OCI-LY7 (cell line): ENCODE data around the gene ZYX. TPM values are rescaled to one million over a fixed set of nuclear protein-coding genes. Genes with fewer than 3 reads are reported as not detected.

Experiments used
- BruUV-seq: library from RNA; stranded (reverse); fragments of 400-500 nt; replicated peaks from 2 replicates; lab custom pipeline; 2021; lab: Mats Ljungman, UMichigan
- CTCF ChIA-PET: fragments of 300-600 bp; sonication (Branson Sonifier 250); formaldehyde crosslinking; loops from one replicate; lab custom pipeline; 2022; ENCODE audit warnings: antibody characterized with exemption; ENCODE audit not compliant: unreplicated experiment; lab: Charles Lee
- POLR2A ChIA-PET: fragments of 300-600 bp; sonication (Branson Sonifier 250); formaldehyde crosslinking; loops from one replicate; lab custom pipeline; 2022; ENCODE audit warnings: antibody characterized with exemption; lab: Charles Lee
- DNase-seq: peaks from one replicate; pipeline ENCODE4 v3.0.0-alpha.2; 2015; ENCODE audit warnings: low spot score
- H2AFZ ChIP-seq: fragments of 200-600 bp; sonication (generic), shearing (Covaris generic); 2 replicates; pipeline ENCODE4 v1.6.1; 2014; ENCODE audit warnings: mild to moderate bottlenecking, antibody characterized with exemption, low read length, moderate library complexity
- H3K27ac ChIP-seq: fragments of 200-600 bp; sonication (generic); 2 replicates; pipeline ENCODE4 v1.5.1; 2014; ENCODE audit warnings: mixed run types, low read depth, mild to moderate bottlenecking, moderate library complexity, low read length, inconsistent platforms; ENCODE audit not compliant: poor library complexity, severe bottlenecking
- H3K36me3 ChIP-seq: fragments of 200-600 bp; sonication (generic); 2 replicates; pipeline ENCODE4 v1.6.1; 2014; ENCODE audit warnings: mild to moderate bottlenecking, antibody characterized with exemption, low read length, moderate library complexity, mixed read lengths; ENCODE audit not compliant: insufficient read depth
- H3K4me1 ChIP-seq: fragments of 200-600 bp; sonication (generic); 2 replicates; pipeline ENCODE4 v1.5.1; 2014; ENCODE audit warnings: mild to moderate bottlenecking, low read length; ENCODE audit not compliant: insufficient read depth, poor library complexity, severe bottlenecking
- H3K4me2 ChIP-seq: fragments of 200-600 bp; sonication (generic); 2 replicates; pipeline ENCODE4 v1.6.1; 2014; ENCODE audit warnings: mild to moderate bottlenecking, low read length
- H3K4me3 ChIP-seq: fragments of 200-600 bp; sonication (generic); 2 replicates; pipeline ENCODE4 v1.5.1; 2014; ENCODE audit warnings: mild to moderate bottlenecking, low read depth, low read length; ENCODE audit not compliant: poor library complexity, severe bottlenecking
- H3K79me2 ChIP-seq: fragments of 200-600 bp; sonication (generic); 2 replicates; pipeline ENCODE4 v1.6.1; 2016; ENCODE audit warnings: low read depth, mild to moderate bottlenecking, low read length, moderate library complexity, mixed read lengths; ENCODE audit not compliant: insufficient read depth
- H3K9me2 ChIP-seq: fragments of 200-600 bp; sonication (generic); 2 replicates; pipeline ENCODE4 v1.6.1; 2016; ENCODE audit warnings: mild to moderate bottlenecking, low read length, mixed read lengths; ENCODE audit not compliant: insufficient read depth
- H3K9me3 ChIP-seq: fragments of 200-600 bp; sonication (generic); 2 replicates; pipeline ENCODE4 v1.6.1; 2014; ENCODE audit warnings: mild to moderate bottlenecking, mixed run types, low read length, mixed read lengths
- H4K20me1 ChIP-seq: fragments of 200-600 bp; sonication (generic); 2 replicates; pipeline ENCODE4 v1.6.1; 2014; ENCODE audit warnings: mild to moderate bottlenecking, antibody characterized with exemption, low read length, moderate library complexity, mixed read lengths; ENCODE audit not compliant: insufficient read depth
- CTCF ChIP-seq: fragments of 200-600 bp; sonication (generic); conservative IDR thresholded peaks from 2 replicates; pipeline ENCODE4 v1.5.1; 2014; ENCODE audit warnings: mild to moderate bottlenecking, antibody characterized with exemption, low read length, moderate library complexity, mixed read lengths
- EZH2phosphoT487 ChIP-seq: fragments of 200-600 bp; sonication (generic); IDR thresholded peaks from 2 replicates; pipeline ENCODE4 v1.6.1; 2018; ENCODE audit warnings: low read depth, borderline replicate concordance, mild to moderate bottlenecking, mixed run types, antibody characterized with exemption, low read length, moderate library complexity, mixed read lengths
- intact Hi-C: fragments of 100-400 bp; cut with micrococcal nuclease; formaldehyde crosslinking; loops from one replicate; pipeline ENCODE4 v1.10.0; 2022; ENCODE audit not compliant: unreplicated experiment
- total RNA-seq, 2 experiments: library from RNA; depleted of rRNA in 1 of 2; stranded (reverse); fragments of >200 nt in 1 of 2; shearing (Covaris generic) in 1 of 2; gene quantifications; 2 replicates each; pipeline ENCODE4 v1.2.3, GENCODE V29; 2014 to 2022

ZYX gene
- total RNA-seq, 2 experiments from 2014 or later = 0.44 to 4.2 TPM

- ChIA-PET POLR2A (no interaction called here), CTCF (no interaction called here)
- Histone ChIP-seq H3K79me2 (no peaks in the 10 kb centered on the region), H4K20me1 (no peaks in the 10 kb centered on the region), H3K4me2 (no peak overlapping the region), H3K9me3 (no peaks in the 10 kb centered on the region), H3K4me3 (no peak overlapping the region), H3K27ac (no peak overlapping the region), H3K36me3 (no peaks in the 10 kb centered on the region), H3K4me1 (no peaks in the 10 kb centered on the region), H2AFZ (no peak overlapping the region), H3K9me2 (no peaks in the 10 kb centered on the region)
- no peak for DNase-seq
- TF ChIP-seq CTCF (no peak), EZH2phosphoT487 (no peak)
- intact Hi-C loops = no loop called here
- BruUV-seq = no TSS peak
Observed at GRCh38 chr7:143406002-143406357, 24.8 kb downstream of the ZYX start.

GRCh38 chr7:143407287-143408251 is 26.4 kb downstream of the ZYX start:
- TF ChIP-seq CTCF (no peak), EZH2phosphoT487 (no peak)
- Histone ChIP-seq H3K9me2 (no peaks in the 10 kb centered on the region), H4K20me1 (no peaks in the 10 kb centered on the region), H2AFZ (no peak overlapping the region), H3K4me2 (no peak overlapping the region), H3K9me3 (no peaks in the 10 kb centered on the region), H3K4me1 (no peaks in the 10 kb centered on the region), H3K79me2 (no peaks in the 10 kb centered on the region), H3K36me3 (no peaks in the 10 kb centered on the region), H3K4me3 (no peak overlapping the region), H3K27ac (no peak overlapping the region)
- intact Hi-C loops = no loop called here
- DNase-seq = no peak
- ChIA-PET CTCF (no interaction called here), POLR2A (interaction anchor here (0.9 to 1.1 kb wide), 2 partner anchors 9 to 147 kb away, joined by 3 to 4 read pairs; no protein-coding TSS in a partner anchor)
- no TSS peak for BruUV-seq

GRCh38 chr7:143408252-143408685 is 27.1 kb downstream of the ZYX start:
- H3K9me2 ChIP-seq = no peaks in the 10 kb centered on the region
- no peak overlapping the region for H3K27ac ChIP-seq
- H3K4me2 ChIP-seq = no peak overlapping the region
- H2AFZ ChIP-seq = no peak overlapping the region
- intact Hi-C loops = no loop called here
- H3K36me3 ChIP-seq = no peaks in the 10 kb centered on the region
- no peaks in the 10 kb centered on the region for H3K4me1 ChIP-seq
- no peak for DNase-seq
- CTCF ChIA-PET = no interaction called here
- H3K9me3 ChIP-seq = no peaks in the 10 kb centered on the region
- BruUV-seq = no TSS peak
- H3K79me2 ChIP-seq = no peaks in the 10 kb centered on the region
- POLR2A ChIA-PET = interaction anchor here (1.1 kb wide), 1 partner anchor 148 kb away, joined by 3 read pairs; no protein-coding TSS in a partner anchor
- no peaks in the 10 kb centered on the region for H4K20me1 ChIP-seq
- H3K4me3 ChIP-seq = no peak overlapping the region
- TF ChIP-seq EZH2phosphoT487 (no peak), CTCF (no peak)
